Measurements from ENCODE around the gene PPIL6. TPM values are rescaled to one million over a fixed set of nuclear protein-coding genes. Genes with fewer than 3 reads are reported as not detected.
"Not testable (repeated sequence)": the region's sequence is repeated elsewhere in the genome, so short reads cannot be mapped to it uniquely, and the experiment has no call there.

PPIL6 gene
- total RNA-seq, 2 donors from 2014 or later: 0.83 to 1.6 TPM

DNA sequence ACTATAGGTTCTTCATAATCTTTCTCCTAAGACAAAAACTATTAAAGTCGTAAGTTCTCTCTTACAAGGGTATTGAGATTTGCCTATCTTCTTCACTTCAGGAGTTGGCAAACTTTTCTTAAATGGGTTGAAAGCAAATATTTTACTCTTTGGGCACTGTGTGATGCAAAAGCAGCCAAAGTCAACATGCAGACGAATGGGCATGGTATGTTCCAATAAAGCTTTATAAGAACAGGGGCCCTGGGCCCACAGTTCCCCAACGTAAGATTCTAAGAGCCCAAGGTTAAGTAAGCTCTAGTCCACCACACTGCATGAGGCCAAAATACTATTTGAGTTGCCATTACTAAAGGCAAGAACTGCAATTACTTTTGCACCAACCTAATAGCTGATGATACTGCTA is 69.6 kb downstream of the PPIL6 start:
- no peak overlapping the region for H3K27ac Mint-ChIP-seq
- H3K9me3 ChIP-seq (ENCODE audit: control insufficient read depth, low read length, poor library complexity, severe bottlenecking): no peaks in the 10 kb centered on the region
- DNase-seq (no peak), ATAC-seq (no peak)
- H3K27me3 Mint-ChIP-seq: no peaks in the 10 kb centered on the region
- H3K4me1 Mint-ChIP-seq: peaks cover 35% of the 10 kb centered on the region
- H3K36me3 Mint-ChIP-seq (ENCODE audit: low read depth): peaks cover 12% of the 10 kb centered on the region
- H3K4me3 Mint-ChIP-seq: no peak overlapping the region

DNA sequence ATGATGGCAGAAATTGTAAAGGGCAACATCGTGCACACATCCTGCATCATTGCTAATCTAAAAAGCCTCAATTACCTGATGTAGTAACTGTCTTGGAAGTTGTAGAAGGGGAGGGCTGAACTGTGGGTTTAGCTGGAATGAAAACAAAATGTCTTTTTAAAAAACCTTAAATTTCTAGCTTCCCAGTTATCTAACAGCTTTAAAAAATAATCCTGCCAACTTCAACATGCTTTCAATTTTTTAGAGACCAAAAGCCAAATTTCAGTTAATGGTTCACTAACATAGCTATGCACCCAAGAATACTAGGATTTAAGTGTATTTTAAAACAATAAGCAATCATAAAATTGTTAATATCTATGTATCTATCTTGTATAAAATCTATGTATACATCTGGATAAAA is 70.1 kb downstream of the PPIL6 start:
- ATAC-seq: no peak
- no peak overlapping the region for H3K27ac Mint-ChIP-seq

DNA sequence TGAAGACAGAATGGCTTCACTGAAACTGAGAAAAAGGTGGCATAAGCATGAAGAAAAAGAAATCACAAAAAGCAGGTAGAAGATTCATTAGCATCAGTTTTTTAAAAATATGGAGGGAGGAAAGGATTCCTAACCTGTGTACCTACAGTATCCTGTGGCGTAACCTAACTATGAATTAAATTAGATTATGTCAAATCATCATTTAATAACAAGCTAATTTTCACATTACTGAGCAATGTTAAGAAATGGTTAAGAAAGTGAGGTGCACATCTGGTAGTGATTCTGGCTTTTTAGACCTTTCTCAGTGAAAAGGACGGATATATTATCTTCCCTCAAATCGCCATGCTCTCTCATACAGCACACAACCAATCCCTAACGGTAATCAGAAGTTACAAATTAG is 70.7 kb downstream of the PPIL6 start:
- DNase-seq (no peak), ATAC-seq (no peak)
- H3K9me3 ChIP-seq (ENCODE audit: control insufficient read depth, low read length, poor library complexity, severe bottlenecking): no peaks in the 10 kb centered on the region
- Mint-ChIP-seq H3K4me3 (no peak overlapping the region), H3K36me3 (ENCODE audit: low read depth) (peaks cover 13% of the 10 kb centered on the region), H3K27ac (no peak overlapping the region), H3K4me1 (peaks cover 32% of the 10 kb centered on the region), H3K27me3 (no peaks in the 10 kb centered on the region)

More for the DNA sequence above, 70.1 kb downstream of the PPIL6 start:
- Mint-ChIP-seq H3K27me3 (no peaks in the 10 kb centered on the region), H3K36me3 (ENCODE audit: low read depth) (peaks cover 12% of the 10 kb centered on the region), H3K4me1 (peaks cover 35% of the 10 kb centered on the region), H3K4me3 (no peak overlapping the region)
- no peaks in the 10 kb centered on the region for H3K9me3 ChIP-seq (ENCODE audit: control insufficient read depth, low read length, poor library complexity, severe bottlenecking)
- DNase-seq: no peak

DNA sequence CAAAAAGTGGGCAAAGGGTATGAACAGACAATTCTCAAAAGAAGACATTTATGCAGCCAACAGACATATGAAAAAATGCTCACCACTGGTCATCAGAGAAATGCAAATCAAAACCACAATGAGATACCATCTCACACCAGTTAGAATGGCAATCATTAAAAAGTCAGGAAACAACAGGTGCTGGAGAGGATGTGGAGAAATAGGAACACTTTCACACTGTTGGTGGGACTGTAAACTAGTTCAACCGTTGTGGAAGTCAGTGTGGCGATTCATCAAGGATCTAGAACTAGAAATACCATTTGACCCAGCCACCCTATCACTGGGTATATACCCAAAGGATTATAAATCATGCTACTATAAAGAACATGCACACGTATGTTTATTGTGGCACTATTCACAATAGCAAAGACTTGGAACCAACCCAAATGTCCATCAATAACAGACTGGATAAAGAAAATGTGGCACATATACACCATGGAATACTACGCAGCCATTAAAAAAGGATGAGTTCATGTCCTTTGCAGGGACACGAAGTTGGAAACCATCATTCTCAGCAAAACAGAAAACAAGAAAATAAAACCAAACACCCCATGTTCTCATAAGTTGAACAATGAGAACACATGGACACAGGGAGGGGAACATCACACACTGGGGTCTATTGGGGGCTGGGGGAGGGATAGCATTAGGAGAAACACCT is 75.9 kb downstream of the PPIL6 start:
- DNase-seq; H3K27me3 Mint-ChIP-seq; H3K36me3 Mint-ChIP-seq (ENCODE audit: low read depth); ATAC-seq; H3K9me3 ChIP-seq (ENCODE audit: control insufficient read depth, low read length, poor library complexity, severe bottlenecking); H3K4me3 Mint-ChIP-seq: not testable (repeated sequence)
- Mint-ChIP-seq H3K27ac (peak overlapping the region; percentile 37), H3K4me1 (peaks cover 16% of the 10 kb centered on the region)

DNA sequence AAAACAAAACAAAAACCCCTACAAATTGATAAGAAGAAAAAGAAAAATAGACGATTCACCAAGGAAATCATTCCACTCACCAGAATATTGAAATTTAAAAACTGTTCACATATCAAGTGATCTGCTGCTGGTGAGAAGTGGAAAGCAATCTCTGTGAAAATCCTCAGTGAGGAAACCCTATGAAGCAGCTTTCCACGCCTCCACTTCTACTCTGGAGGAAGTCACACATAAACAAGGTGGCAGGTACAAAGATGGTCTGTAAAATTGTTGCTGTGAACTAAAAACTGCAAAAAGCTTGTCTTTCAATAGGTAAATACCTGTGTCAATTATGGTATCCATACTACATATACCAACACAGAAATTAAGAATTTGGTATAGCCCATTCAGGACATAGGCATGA is 76.7 kb downstream of the PPIL6 start:
- H3K9me3 ChIP-seq (ENCODE audit: control insufficient read depth, low read length, poor library complexity, severe bottlenecking): no peaks in the 10 kb centered on the region
- H3K27ac Mint-ChIP-seq: peak overlapping the region; percentile 37
- H3K4me1 Mint-ChIP-seq: peaks cover 15% of the 10 kb centered on the region
- ATAC-seq (no peak), DNase-seq (no peak)
- peaks cover 6% of the 10 kb centered on the region for H3K36me3 Mint-ChIP-seq (ENCODE audit: low read depth)
- H3K4me3 Mint-ChIP-seq: no peak overlapping the region
- no peaks in the 10 kb centered on the region for H3K27me3 Mint-ChIP-seq

DNA sequence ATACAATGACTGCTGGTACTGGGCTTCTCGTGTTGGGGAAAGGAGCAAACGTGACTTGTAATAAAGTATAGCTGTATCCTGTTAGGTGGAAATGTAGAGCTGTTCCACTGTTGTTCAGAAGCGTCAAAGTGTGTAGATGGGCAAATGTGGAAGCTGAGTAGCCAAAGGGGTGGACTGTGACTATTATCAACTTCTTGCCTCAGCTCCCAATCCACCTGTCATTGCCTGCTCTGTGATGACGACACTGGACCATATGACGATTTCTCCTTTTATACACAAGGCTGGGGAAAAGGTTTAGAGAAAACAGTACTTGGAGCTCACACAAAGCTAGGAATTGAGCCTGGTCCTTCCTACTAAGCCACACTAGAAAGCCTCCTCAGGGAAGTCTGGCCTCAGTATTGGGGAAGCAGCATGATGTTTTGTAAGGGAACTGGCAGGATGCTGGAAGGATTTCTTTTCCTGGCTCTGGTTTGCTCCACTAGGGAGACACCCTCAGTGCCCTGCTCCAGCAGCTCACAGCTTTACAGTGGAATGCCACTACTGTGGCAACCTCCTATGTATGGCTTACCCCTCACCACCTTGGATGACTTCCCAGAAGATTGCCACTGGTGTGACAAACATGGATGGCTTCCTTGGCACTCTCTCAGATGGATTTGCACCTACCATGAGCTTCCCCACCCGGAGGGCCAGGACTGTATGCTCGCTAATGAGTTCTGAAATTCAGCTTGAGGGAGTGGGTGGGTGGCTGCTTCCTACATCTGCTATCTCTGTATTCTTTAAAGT is 78.1 kb downstream of the PPIL6 start:
- Mint-ChIP-seq H3K4me1 (peaks cover 15% of the 10 kb centered on the region), H3K36me3 (ENCODE audit: low read depth) (peaks cover 8% of the 10 kb centered on the region), H3K27ac (no peak overlapping the region), H3K4me3 (no peak overlapping the region), H3K27me3 (no peaks in the 10 kb centered on the region)
- H3K9me3 ChIP-seq (ENCODE audit: control insufficient read depth, low read length, poor library complexity, severe bottlenecking): no peaks in the 10 kb centered on the region
- no peak for ATAC-seq
- DNase-seq: no peak

DNA sequence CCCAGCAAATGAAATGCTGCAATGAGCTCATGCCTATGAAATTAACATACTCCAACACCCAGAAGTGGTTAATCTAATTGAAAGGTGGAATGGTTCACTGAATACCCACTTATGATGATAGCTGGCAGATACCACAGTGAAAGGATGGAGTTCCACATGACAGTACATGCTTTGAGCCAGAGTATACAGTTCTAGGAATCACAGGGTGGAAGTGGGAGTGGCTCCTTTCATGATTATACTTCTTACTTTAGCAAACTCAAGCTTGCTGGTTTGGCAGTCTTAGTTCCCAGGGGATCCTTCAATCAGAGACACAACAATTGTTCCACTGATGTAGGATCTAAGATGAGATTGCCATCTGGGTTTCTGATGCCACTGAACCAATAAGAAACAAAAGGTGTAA is 79.6 kb downstream of the PPIL6 start:
- no peak overlapping the region for H3K4me3 Mint-ChIP-seq
- H3K36me3 Mint-ChIP-seq (ENCODE audit: low read depth): peaks cover 6% of the 10 kb centered on the region
- peaks cover 10% of the 10 kb centered on the region for H3K4me1 Mint-ChIP-seq
- DNase-seq: no peak
- no peaks in the 10 kb centered on the region for H3K9me3 ChIP-seq (ENCODE audit: control insufficient read depth, low read length, poor library complexity, severe bottlenecking)
- no peaks in the 10 kb centered on the region for H3K27me3 Mint-ChIP-seq
- no peak overlapping the region for H3K27ac Mint-ChIP-seq
- no peak for ATAC-seq

DNA sequence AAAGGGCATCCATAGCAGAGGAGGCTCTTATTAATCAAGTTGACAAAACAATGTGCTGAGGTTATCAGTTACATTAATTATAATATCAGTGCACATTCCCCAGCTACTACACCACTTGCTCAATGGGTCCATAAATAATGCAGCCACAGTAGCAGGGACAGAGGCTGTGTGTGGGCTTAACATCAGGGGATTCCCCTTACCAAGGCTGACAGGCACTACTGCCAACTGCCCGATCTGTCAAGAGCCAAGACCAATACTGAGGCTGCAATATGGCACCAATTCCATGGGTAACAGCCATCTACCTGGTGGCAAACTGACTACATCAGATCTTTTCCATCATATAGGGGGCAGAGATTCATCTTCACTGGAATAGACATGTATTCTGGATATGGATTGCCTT is 80.1 kb downstream of the PPIL6 start:
- peaks cover 10% of the 10 kb centered on the region for H3K4me1 Mint-ChIP-seq
- no peaks in the 10 kb centered on the region for H3K27me3 Mint-ChIP-seq
- no peak for ATAC-seq
- DNase-seq: no peak
- H3K27ac Mint-ChIP-seq: no peak overlapping the region
- H3K9me3 ChIP-seq (ENCODE audit: control insufficient read depth, low read length, poor library complexity, severe bottlenecking): no peaks in the 10 kb centered on the region
- H3K4me3 Mint-ChIP-seq: no peak overlapping the region
- peaks cover 6% of the 10 kb centered on the region for H3K36me3 Mint-ChIP-seq (ENCODE audit: low read depth)

DNA sequence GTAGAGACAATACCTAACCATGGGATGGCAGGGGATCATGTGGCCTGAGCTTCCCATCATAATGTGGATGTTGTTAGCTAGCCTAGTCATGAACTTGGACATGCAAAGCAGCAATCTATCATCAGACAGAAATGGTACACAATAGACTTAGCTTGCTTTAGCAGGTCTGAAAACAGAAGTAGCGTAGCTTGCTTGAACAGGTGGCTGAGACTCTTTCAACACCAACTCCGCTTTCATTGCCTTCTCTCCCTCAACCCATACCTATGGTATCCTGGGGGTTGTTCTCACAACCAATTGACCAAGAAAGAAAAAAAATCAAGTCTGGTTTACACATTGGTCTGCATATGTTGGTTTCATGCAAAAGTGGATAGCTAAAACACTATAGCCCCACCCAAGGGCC is 81.2 kb downstream of the PPIL6 start:
- Mint-ChIP-seq H3K27me3 (no peaks in the 10 kb centered on the region), H3K27ac (no peak overlapping the region), H3K4me1 (peaks cover 10% of the 10 kb centered on the region), H3K36me3 (ENCODE audit: low read depth) (peaks cover 3% of the 10 kb centered on the region), H3K4me3 (no peak overlapping the region)
- H3K9me3 ChIP-seq (ENCODE audit: control insufficient read depth, low read length, poor library complexity, severe bottlenecking): no peaks in the 10 kb centered on the region
- ATAC-seq (no peak), DNase-seq (no peak)

DNA sequence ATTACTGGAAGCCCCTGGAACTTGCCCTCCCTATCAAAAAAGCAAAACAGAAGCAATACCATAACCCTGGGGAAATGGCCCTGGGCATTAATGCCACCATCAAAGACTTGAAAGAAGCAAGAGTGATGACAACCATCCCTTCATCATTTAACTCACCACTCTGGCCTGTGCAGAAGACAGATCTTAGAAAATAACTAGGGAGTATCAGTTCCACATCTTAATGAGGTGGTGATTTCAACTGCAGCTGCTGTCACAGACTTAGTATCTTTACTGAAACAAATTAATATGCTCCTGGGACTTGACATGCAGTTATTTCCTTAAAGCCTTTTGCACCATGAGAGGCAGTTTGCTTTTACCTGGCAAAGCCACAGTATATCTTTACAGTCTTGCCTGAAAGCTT is 82.2 kb downstream of the PPIL6 start:
- Mint-ChIP-seq H3K27ac (no peak overlapping the region), H3K4me1 (peaks cover 10% of the 10 kb centered on the region), H3K4me3 (no peak overlapping the region), H3K36me3 (ENCODE audit: low read depth) (peaks cover 3% of the 10 kb centered on the region), H3K27me3 (no peaks in the 10 kb centered on the region)
- DNase-seq (no peak), ATAC-seq (no peak)
- no peaks in the 10 kb centered on the region for H3K9me3 ChIP-seq (ENCODE audit: control insufficient read depth, low read length, poor library complexity, severe bottlenecking)

DNA sequence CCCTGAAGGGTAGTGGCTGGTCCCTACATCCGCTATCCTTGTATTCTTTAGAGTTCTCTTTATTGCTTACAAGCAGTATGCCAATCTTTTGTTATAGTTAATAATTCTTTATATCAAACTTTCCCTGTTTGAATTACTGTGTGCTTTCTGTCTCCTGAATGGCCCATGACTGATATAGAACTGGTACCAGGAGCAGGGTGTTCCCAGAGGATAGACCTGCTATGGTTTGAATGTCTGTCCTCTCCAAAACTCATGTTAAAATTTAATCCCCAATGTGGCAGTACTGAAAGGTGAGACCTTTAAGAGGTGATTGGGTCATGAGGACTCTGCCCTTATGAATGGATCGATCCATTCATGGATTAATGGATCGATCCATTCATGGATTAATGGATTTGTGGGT is 84.2 kb downstream of the PPIL6 start:
- no peak for ATAC-seq
- H3K4me3 Mint-ChIP-seq: no peak overlapping the region
- peaks cover 5% of the 10 kb centered on the region for H3K4me1 Mint-ChIP-seq
- H3K36me3 Mint-ChIP-seq (ENCODE audit: low read depth): peaks cover 6% of the 10 kb centered on the region
- no peaks in the 10 kb centered on the region for H3K27me3 Mint-ChIP-seq
- H3K9me3 ChIP-seq (ENCODE audit: control insufficient read depth, low read length, poor library complexity, severe bottlenecking): no peaks in the 10 kb centered on the region
- no peak overlapping the region for H3K27ac Mint-ChIP-seq
- no peak for DNase-seq

DNA sequence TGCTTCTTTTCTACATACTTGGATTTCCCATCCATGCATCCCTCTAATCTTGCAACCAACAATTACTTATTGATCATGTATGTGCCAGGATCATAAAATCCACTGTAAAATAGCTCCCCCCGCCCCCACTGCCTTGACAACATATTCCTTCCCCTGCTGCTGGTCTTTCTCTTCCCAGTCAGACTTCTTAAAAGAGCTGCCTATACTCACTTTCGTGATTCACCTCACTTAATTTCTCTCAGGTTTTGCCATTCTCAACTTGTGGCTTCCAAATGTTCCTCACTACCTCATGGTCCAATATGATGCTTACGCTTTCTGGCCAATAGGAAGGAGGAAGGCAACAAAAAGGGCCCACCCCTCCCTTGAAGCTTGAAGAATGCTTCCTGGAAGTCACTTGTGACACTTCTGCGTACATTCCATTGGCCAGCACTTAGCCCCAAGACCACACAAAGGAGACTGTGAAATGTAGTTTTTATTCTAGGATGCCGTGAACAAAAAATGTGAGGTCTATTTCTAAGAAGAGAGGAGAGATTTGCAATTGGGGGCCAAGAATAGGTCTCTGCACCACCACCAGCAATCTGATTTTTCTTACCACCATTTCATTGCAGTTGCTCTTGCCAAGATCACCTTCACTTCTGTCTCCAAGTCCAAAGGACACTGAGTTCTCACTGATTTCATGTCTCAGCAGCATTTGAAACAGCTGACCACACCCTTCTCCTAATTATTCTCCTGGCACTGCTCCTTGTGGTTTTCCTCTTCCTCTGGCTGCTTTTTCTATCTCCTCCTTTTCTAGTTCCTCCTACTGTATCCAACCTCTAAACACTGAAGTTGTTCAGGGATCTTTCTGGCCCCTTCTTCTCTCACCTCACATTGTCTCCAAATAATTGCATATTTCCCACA is 88.9 kb downstream of the PPIL6 start:
- ATAC-seq (no peak), DNase-seq (no peak)
- H3K27me3 Mint-ChIP-seq: no peaks in the 10 kb centered on the region
- H3K4me3 Mint-ChIP-seq: no peak overlapping the region
- no peaks in the 10 kb centered on the region for H3K9me3 ChIP-seq (ENCODE audit: control insufficient read depth, low read length, poor library complexity, severe bottlenecking)
- H3K27ac Mint-ChIP-seq: no peak overlapping the region
- H3K36me3 Mint-ChIP-seq (ENCODE audit: low read depth): peaks cover 6% of the 10 kb centered on the region
- peaks cover 10% of the 10 kb centered on the region for H3K4me1 Mint-ChIP-seq

DNA sequence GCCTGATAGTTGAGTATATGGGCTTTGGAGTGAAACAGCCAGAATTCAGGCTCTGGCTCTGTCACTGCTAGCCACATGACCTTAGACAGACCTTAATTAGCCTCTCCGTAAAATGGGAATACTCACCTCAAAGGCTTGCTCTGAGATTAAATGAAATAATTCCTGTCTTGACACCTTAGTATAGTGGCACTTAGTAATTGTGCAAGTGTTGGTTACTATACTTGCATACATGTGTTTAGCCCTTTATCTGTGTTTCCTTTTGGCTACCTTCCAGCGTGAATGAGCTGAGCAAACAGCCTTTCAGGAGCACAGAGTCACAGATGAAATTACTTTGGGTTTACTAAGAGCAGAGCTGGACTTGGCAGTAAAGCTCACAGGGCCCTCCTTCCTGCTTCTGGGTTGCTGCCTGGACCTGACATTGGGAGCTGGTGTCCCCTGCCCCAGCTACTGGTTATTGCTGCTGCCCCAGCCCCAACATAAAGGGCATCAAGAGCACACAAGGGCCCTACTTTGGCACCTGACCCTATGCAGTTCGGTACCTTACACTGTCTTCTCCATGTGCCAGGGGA is 90.9 kb downstream of the PPIL6 start:
- H3K36me3 Mint-ChIP-seq (ENCODE audit: low read depth): peaks cover 6% of the 10 kb centered on the region
- H3K27ac Mint-ChIP-seq: peak overlapping the region; percentile 27
- no peaks in the 10 kb centered on the region for H3K27me3 Mint-ChIP-seq
- no peak overlapping the region for H3K4me3 Mint-ChIP-seq
- ATAC-seq: peak; percentile 10
- H3K9me3 ChIP-seq (ENCODE audit: control insufficient read depth, low read length, poor library complexity, severe bottlenecking): no peaks in the 10 kb centered on the region
- DNase-seq: no peak
- peaks cover 10% of the 10 kb centered on the region for H3K4me1 Mint-ChIP-seq

Data from T-helper 17 cell (primary cell).